Panc1 (cell line): ENCODE results near the gene SCPEP1. TPM values are rescaled to one million over a fixed set of nuclear protein-coding genes. Genes with fewer than 3 reads are reported as not detected.
A peak's percentile ranks its signal among the peaks of the same experiment; 100 is the strongest.
"Not testable (repeated sequence)": the region's sequence is repeated elsewhere in the genome, so short reads cannot be mapped to it uniquely, and the experiment has no call there.

ENCODE experiments used
- ATAC-seq: fragments of 200-7000 bp; cut with Tn5 transposase; 2 replicates; pipeline ENCODE4 v1.9.1; 2020; ENCODE audit warnings: mild to moderate bottlenecking, moderate library complexity
- BruUV-seq: library from RNA; stranded (reverse); fragments of 400-500 nt; replicated peaks from 2 replicates; lab custom pipeline; 2021; lab: Mats Ljungman, UMichigan
- CTCF ChIA-PET: fragments of 300-600 bp; sonication (Branson Sonifier 250); formaldehyde crosslinking; loops from one replicate; lab custom pipeline; 2022; ENCODE audit warnings: antibody characterized with exemption; lab: Charles Lee
- POLR2A ChIA-PET: fragments of 300-600 bp; sonication (Branson Sonifier 250); formaldehyde crosslinking; loops from one replicate; lab custom pipeline; 2022; ENCODE audit warnings: antibody characterized with exemption; lab: Charles Lee
- DNase-seq: peaks from one replicate; pipeline ENCODE4 v3.0.0-alpha.2; 2010; ENCODE audit warnings: low read depth, low spot score
- H3K27ac ChIP-seq: 2 replicates; pipeline ENCODE4 v1.5.1; 2011; ENCODE audit warnings: mild to moderate bottlenecking, low read length, inconsistent platforms
- H3K27me3 ChIP-seq: fragments of 200-500 bp; sonication (Bioruptor generic); 2 replicates; pipeline ENCODE4 v1.6.0; 2014; ENCODE audit warnings: low read length, inconsistent platforms; ENCODE audit not compliant: control insufficient read depth, insufficient read depth
- H3K36me3 ChIP-seq: fragments of 200-500 bp; sonication (Bioruptor generic); 2 replicates; pipeline ENCODE4 v1.5.1; 2014; ENCODE audit warnings: inconsistent platforms, mild to moderate bottlenecking, low read length, moderate library complexity; ENCODE audit not compliant: control insufficient read depth, insufficient read depth
- H3K4me1 ChIP-seq: 2 replicates; pipeline ENCODE4 v1.5.1; 2011; ENCODE audit warnings: inconsistent platforms, mild to moderate bottlenecking, low read length, moderate library complexity; ENCODE audit not compliant: control insufficient read depth, insufficient read depth
- H3K4me3 ChIP-seq, 2 experiments: 2 replicates each; pipeline ENCODE4 v1.5.1; 2011 to 2012; ENCODE audit warnings: low read depth in 2 of 2, low read length in 2 of 2, mild to moderate bottlenecking in 2 of 2, inconsistent platforms in 1 of 2, moderate library complexity in 1 of 2
- H3K9me3 ChIP-seq: fragments of 200-500 bp; sonication (Bioruptor generic); 2 replicates; pipeline ENCODE4 v1.5.1; 2014; ENCODE audit warnings: low read depth, mild to moderate bottlenecking, inconsistent platforms, low read length, moderate library complexity; ENCODE audit not compliant: control insufficient read depth, insufficient read depth
- POLR2AphosphoS5 ChIP-seq: IDR thresholded peaks from 2 replicates; pipeline ENCODE4 v1.6.1; 2012; ENCODE audit warnings: mild to moderate bottlenecking, low read depth, low read length, moderate library complexity
- SIN3A ChIP-seq: IDR thresholded peaks from 2 replicates; pipeline ENCODE4 v1.6.1; 2012; ENCODE audit warnings: low read depth, mild to moderate bottlenecking, low read length, moderate library complexity, borderline replicate concordance; ENCODE audit not compliant: insufficient read depth
- TCF7L2 ChIP-seq: IDR thresholded peaks from 2 replicates; pipeline ENCODE4 v1.6.1; 2011; ENCODE audit warnings: mild to moderate bottlenecking, low read depth, low read length, inconsistent platforms
- in situ Hi-C: cut with HindIII; loops from 2 replicates; pipeline ENCODE4 v1.10.0; 2016; ENCODE audit warnings: low sequenced_read_pairs, low pct_unique_long_range_greater_than_20kb
- intact Hi-C: fragments of 100-400 bp; cut with micrococcal nuclease; formaldehyde crosslinking; loops from one replicate; pipeline ENCODE4 v1.10.0; 2022; ENCODE audit not compliant: unreplicated experiment
- total RNA-seq: library from RNA; stranded (reverse); gene quantifications from one replicate; pipeline ENCODE4 v1.2.1, GENCODE V29; 2021; ENCODE audit not compliant: unreplicated experiment
- TF ChIP-seq, protein P1 (sequence below): fragments of 450-650 bp; IDR thresholded peaks from 2 replicates; pipeline ENCODE4 v1.5.1; 2017; ENCODE audit warnings: mild to moderate bottlenecking
- TF ChIP-seq, protein P2 (sequence below), 2 experiments: IDR thresholded peaks; 2 replicates each; pipeline ENCODE4 v1.6.1; 2011 to 2012; ENCODE audit warnings: low read depth in 2 of 2, control low read depth in 1 of 2, low read length in 1 of 2, mild to moderate bottlenecking in 1 of 2, moderate library complexity in 1 of 2; ENCODE audit not compliant: insufficient read depth in 1 of 2

Gene SCPEP1
- total RNA-seq, 1 experiment from 2014 or later: 50.7 TPM

DNA sequence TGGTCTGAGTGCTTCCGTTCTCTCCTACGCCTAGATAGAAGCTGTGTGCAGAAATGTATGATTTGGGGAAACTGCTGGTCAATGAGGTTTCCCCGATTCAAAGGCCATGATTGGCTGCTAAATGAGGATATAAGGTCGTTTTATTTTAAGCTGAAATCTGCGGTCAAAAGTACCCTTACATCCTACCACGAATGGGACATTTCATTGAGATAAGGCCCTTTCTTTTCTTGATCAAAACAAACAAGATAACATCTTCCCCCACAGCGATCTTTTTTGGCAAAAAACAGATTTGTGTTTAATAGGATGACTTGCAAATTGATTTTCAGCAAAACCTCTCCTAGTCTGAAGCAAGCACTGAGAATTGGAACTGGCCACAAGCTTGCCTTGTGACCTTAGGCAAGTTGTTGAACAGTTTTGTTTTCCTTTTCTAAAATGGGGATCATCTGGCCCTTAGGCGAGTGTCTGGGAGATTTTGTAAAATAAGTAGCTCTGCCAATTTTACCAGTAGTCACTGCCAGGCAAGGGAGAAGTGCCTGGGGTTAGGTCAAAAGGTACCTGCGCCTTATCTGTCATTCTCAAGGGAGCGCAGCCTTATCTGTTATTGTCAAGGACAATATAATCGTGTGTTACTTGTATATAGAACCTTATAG, 635 bp downstream of the SCPEP1 start:
- Histone ChIP-seq H3K27ac (peak overlapping the region; percentile 74), H3K27me3 (no peaks in the 10 kb centered on the region), H3K4me3 (peak overlapping the region; percentile 67 to 88), H3K36me3 (peaks cover 3% of the 10 kb centered on the region; the same call in 1 of the 2 replicates), H3K9me3 (no peaks in the 10 kb centered on the region), H3K4me1 (peaks cover 11% of the 10 kb centered on the region)
- ATAC-seq: no peak
- no peak for DNase-seq
- ChIA-PET POLR2A (interaction anchor here (0.6 kb wide), 4 partner anchors 10 to 519 kb away, joined by 3 to 6 read pairs (median 5); no protein-coding TSS in a partner anchor), CTCF (interaction anchor here (0.6 to 1.1 kb wide), 3 partner anchors 18 to 145 kb away, joined by 3 to 4 read pairs (median 3); partner anchors contain the start of gene COIL)
- TF ChIP-seq, protein P1, sequence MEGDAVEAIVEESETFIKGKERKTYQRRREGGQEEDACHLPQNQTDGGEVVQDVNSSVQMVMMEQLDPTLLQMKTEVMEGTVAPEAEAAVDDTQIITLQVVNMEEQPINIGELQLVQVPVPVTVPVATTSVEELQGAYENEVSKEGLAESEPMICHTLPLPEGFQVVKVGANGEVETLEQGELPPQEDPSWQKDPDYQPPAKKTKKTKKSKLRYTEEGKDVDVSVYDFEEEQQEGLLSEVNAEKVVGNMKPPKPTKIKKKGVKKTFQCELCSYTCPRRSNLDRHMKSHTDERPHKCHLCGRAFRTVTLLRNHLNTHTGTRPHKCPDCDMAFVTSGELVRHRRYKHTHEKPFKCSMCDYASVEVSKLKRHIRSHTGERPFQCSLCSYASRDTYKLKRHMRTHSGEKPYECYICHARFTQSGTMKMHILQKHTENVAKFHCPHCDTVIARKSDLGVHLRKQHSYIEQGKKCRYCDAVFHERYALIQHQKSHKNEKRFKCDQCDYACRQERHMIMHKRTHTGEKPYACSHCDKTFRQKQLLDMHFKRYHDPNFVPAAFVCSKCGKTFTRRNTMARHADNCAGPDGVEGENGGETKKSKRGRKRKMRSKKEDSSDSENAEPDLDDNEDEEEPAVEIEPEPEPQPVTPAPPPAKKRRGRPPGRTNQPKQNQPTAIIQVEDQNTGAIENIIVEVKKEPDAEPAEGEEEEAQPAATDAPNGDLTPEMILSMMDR: no peak
- intact Hi-C loops (no loop called here), in situ Hi-C loops (no loop called here)
- TSS peak; percentile 83 for BruUV-seq

DNA sequence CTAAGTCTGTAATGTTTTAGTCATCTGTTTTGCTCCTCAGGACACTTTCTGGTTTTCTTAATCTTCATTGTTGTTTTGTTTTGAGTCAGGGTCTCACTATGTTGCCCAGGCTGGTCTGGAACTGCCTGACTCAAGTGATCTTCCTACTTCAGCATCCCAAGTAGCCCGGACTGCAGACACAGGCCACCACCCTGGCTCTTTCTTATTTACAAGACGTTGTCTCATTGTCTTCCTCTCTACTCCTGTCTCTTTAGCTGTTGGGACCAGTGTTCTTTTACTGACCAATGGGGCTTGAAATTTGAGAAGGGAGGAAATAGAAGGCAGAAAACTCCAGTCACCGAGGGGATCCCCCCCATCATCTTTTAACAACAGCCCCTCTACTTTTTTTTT, 1.2 kb downstream of the SCPEP1 start:
- CTCF ChIA-PET: interaction anchor here (0.6 to 1.1 kb wide), 3 partner anchors 18 to 144 kb away, joined by 3 to 4 read pairs (median 3); partner anchors contain the start of gene COIL
- no TSS peak for BruUV-seq
- TF ChIP-seq, protein P1: no peak
- TF ChIP-seq, protein P2, sequence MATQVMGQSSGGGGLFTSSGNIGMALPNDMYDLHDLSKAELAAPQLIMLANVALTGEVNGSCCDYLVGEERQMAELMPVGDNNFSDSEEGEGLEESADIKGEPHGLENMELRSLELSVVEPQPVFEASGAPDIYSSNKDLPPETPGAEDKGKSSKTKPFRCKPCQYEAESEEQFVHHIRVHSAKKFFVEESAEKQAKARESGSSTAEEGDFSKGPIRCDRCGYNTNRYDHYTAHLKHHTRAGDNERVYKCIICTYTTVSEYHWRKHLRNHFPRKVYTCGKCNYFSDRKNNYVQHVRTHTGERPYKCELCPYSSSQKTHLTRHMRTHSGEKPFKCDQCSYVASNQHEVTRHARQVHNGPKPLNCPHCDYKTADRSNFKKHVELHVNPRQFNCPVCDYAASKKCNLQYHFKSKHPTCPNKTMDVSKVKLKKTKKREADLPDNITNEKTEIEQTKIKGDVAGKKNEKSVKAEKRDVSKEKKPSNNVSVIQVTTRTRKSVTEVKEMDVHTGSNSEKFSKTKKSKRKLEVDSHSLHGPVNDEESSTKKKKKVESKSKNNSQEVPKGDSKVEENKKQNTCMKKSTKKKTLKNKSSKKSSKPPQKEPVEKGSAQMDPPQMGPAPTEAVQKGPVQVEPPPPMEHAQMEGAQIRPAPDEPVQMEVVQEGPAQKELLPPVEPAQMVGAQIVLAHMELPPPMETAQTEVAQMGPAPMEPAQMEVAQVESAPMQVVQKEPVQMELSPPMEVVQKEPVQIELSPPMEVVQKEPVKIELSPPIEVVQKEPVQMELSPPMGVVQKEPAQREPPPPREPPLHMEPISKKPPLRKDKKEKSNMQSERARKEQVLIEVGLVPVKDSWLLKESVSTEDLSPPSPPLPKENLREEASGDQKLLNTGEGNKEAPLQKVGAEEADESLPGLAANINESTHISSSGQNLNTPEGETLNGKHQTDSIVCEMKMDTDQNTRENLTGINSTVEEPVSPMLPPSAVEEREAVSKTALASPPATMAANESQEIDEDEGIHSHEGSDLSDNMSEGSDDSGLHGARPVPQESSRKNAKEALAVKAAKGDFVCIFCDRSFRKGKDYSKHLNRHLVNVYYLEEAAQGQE (IDR thresholded peaks at IDR 0.05; ENCODE audit: insufficient read depth in 1 of 2, low read depth in 2 of 2, low read length in 1 of 2): no peak
- TF ChIP-seq TCF7L2: no peak
- no peak for TF ChIP-seq POLR2AphosphoS5
- no peak for TF ChIP-seq SIN3A
- Histone ChIP-seq H3K27me3 (no peaks in the 10 kb centered on the region), H3K4me3 (peak overlapping the region; percentile 67 to 88; a peak in 3 of 4 replicates), H3K27ac (peak overlapping the region; percentile 74; the same call in 1 of the 2 replicates), H3K36me3 (peaks cover 3% of the 10 kb centered on the region; the same call in 1 of the 2 replicates), H3K4me1 (peaks cover 11% of the 10 kb centered on the region), H3K9me3 (no peaks in the 10 kb centered on the region)
- in situ Hi-C loops (no loop called here), intact Hi-C loops (no loop called here)
- ATAC-seq: no peak
- POLR2A ChIA-PET: interaction anchor here (0.6 kb wide), 1 partner anchor 10 kb away, joined by 3 read pairs; no protein-coding TSS in a partner anchor
- DNase-seq: no peak

DNA sequence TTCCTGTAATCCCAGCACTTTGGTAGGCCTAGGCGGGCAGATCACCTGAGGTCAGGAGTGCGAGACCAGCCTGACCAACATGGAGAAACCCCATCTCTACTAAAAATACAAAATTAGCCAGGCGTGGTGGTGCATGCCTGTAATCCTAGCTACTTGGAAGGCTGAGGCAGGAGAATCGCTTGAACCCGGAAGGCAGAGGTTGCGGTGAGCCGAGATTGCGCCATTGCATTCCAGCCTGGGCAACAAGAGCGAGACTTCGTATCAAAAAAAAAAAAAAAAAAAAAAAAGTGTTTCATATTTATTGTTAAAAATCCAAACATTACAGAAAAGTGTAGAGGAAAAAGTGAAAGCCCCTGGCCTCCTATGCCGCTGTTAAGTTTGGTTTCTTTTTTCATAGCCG, 2.6 kb downstream of the SCPEP1 start:
- DNase-seq, BruUV-seq, in situ Hi-C loops, POLR2A ChIA-PET, CTCF ChIA-PET, H3K36me3 ChIP-seq, H3K4me3 ChIP-seq, ATAC-seq, H3K9me3 ChIP-seq, H3K27me3 ChIP-seq, intact Hi-C loops, H3K27ac ChIP-seq: not testable (repeated sequence)
- peaks cover 11% of the 10 kb centered on the region for H3K4me1 ChIP-seq
